ENCODE measurements around the gene MIOX. TPM values are rescaled to one million over a fixed set of nuclear protein-coding genes. Genes with fewer than 3 reads are reported as not detected.

The MIOX gene
- total and polyA plus RNA-seq, 3 donors from 2014 or later = 0.24 to 0.25 TPM; not detected in 1

DNA sequence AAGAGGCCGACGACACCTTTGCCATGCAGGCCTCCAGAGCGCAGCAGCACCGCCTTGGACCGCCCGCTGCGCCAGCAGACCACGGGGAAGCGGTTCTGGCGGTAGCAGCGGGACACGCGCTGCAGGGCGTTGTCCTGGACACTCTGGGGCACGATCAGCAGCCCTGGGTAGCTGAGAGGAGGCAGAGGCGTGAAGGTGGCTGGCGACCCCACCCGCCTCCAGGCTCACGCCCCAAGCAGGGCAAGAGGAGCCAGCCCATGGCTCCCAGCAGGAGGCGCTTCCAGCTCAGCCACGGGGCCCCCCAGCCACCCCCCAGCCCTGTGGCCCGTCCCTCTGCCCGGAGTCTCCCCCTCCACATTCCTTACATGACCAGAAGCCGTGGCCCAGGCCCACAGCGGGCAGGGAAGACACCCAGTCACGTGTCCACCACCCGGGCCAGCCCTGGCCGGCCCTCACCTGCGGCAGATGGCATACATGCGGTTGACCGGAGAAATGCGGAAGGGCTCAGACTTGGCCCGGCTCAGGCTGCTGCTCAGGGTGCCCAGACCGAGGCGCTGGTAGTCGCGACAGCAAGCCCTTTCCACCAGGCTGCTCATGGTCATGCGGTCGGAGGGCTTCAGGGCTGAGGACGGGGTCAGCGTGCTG, 27.0 kb upstream of the MIOX start:
- no peak overlapping the region for H3K4me3 ChIP-seq
- TF ChIP-seq, protein P1, sequence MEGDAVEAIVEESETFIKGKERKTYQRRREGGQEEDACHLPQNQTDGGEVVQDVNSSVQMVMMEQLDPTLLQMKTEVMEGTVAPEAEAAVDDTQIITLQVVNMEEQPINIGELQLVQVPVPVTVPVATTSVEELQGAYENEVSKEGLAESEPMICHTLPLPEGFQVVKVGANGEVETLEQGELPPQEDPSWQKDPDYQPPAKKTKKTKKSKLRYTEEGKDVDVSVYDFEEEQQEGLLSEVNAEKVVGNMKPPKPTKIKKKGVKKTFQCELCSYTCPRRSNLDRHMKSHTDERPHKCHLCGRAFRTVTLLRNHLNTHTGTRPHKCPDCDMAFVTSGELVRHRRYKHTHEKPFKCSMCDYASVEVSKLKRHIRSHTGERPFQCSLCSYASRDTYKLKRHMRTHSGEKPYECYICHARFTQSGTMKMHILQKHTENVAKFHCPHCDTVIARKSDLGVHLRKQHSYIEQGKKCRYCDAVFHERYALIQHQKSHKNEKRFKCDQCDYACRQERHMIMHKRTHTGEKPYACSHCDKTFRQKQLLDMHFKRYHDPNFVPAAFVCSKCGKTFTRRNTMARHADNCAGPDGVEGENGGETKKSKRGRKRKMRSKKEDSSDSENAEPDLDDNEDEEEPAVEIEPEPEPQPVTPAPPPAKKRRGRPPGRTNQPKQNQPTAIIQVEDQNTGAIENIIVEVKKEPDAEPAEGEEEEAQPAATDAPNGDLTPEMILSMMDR (IDR thresholded peaks at IDR 0.05) = no peak
- no peak for TF ChIP-seq POLR2A (IDR thresholded peaks at IDR 0.05)
- no peak for DNase-seq
- H3K27ac ChIP-seq = no peak overlapping the region
- H3K4me1 ChIP-seq = no peaks in the 10 kb centered on the region
- intact Hi-C loops (cut with DNase I; ENCODE audit: low total_unique reads) = no loop called here
- no peaks in the 10 kb centered on the region for H3K9me3 ChIP-seq
- H3K27me3 ChIP-seq = no peaks in the 10 kb centered on the region
- H3K36me3 ChIP-seq (ENCODE audit: low read depth, missing control alignments) = no peaks in the 10 kb centered on the region
- WGBS, 2 donors = 90 to 94% methylated on average over 21 to 41 of the region's 41 CpGs

DNA sequence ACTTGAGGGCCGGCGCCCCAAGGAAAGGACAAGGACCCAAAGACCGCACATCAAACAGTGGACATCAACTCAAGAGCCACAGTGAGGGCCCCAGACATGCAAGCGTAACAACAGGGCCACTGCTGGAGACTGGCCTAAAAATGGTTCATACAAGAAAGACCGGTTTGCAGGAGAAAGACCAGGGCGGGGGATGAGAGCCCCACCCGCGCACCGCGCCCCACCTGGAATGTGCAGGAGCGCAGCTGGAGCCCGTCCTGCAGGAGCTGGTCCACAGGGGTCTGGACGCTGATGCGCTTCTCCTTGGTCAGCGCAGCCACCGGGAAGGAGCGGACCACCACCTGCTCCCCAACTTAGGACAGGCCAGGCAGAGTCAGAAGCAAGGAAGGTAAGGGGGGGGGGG, 25.7 kb upstream of the MIOX start:
- Histone ChIP-seq H3K27ac (no peak overlapping the region), H3K27me3 (no peaks in the 10 kb centered on the region), H3K4me1 (no peaks in the 10 kb centered on the region), H3K36me3 (ENCODE audit: low read depth, missing control alignments) (no peaks in the 10 kb centered on the region), H3K4me3 (no peak overlapping the region), H3K9me3 (no peaks in the 10 kb centered on the region)
- intact Hi-C loops (cut with DNase I; ENCODE audit: low total_unique reads) = no loop called here
- 96% methylated on average over 13 to 17 of the region's 17 CpGs for WGBS, 2 donors
- TF ChIP-seq, protein P1 (IDR thresholded peaks at IDR 0.05) = no peak
- no peak for TF ChIP-seq POLR2A (IDR thresholded peaks at IDR 0.05)
- DNase-seq = no peak

DNA sequence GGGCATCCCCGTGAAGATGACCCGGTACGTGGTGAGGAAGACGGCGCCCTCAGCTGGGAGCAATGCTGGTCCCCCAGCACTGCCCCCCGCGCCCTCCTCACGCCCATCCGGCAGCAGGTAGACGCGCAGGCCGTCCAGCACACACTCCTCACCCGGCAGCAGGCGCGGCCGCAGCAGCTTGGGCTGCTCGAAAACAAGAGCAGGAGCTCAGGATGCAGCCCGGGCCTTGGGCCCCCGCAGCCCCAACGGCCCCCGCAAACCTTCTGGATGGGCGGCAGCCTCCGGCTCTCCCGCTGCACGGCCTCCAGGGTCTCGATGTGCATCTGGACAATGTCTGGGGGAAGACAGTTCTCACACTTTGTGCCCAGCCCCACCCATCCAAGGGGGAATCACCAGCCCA, 25.1 kb upstream of the MIOX start:
- TF ChIP-seq POLR2A (IDR thresholded peaks at IDR 0.05) = no peak
- TF ChIP-seq, protein P1 (IDR thresholded peaks at IDR 0.05) = no peak
- Histone ChIP-seq H3K36me3 (ENCODE audit: low read depth, missing control alignments) (no peaks in the 10 kb centered on the region), H3K27ac (no peak overlapping the region), H3K4me3 (no peak overlapping the region), H3K9me3 (no peaks in the 10 kb centered on the region), H3K27me3 (no peaks in the 10 kb centered on the region), H3K4me1 (no peaks in the 10 kb centered on the region)
- no peak for DNase-seq
- 88 to 96% methylated on average over 9 to 26 of the region's 26 CpGs for WGBS, 2 donors
- intact Hi-C loops (cut with DNase I; ENCODE audit: low total_unique reads) = no loop called here

GRCh38 chr22:50461979-50462540, 24.6 kb upstream of the MIOX start:
- TF ChIP-seq POLR2A (IDR thresholded peaks at IDR 0.05) = no peak
- TF ChIP-seq, protein P1 (IDR thresholded peaks at IDR 0.05) = no peak
- no peak for DNase-seq
- Histone ChIP-seq H3K27ac (no peak overlapping the region), H3K9me3 (no peaks in the 10 kb centered on the region), H3K4me3 (no peak overlapping the region), H3K36me3 (ENCODE audit: low read depth, missing control alignments) (no peaks in the 10 kb centered on the region), H3K4me1 (no peaks in the 10 kb centered on the region), H3K27me3 (no peaks in the 10 kb centered on the region)
- WGBS, 2 donors = 95 to 96% methylated on average over 16 to 29 of the region's 30 CpGs
- intact Hi-C loops (cut with DNase I; ENCODE audit: low total_unique reads) = no loop called here
